ENCODE data around the gene TRIM56.
"Not testable (repeated sequence)": the region's sequence is repeated elsewhere in the genome, so short reads cannot be mapped to it uniquely, and the experiment has no call there.

TRIM56 gene

GRCh38 chr7:101075646-101076045 lies 9.6 kb upstream of the TRIM56 start:
- TF ChIP-seq CTCF (IDR thresholded peaks at IDR 0.05) = no peak
- no peak overlapping the region for H2AFZ ChIP-seq
- H3K4me3 ChIP-seq (ENCODE audit: low read depth, low read length) = no peak overlapping the region

GRCh38 chr7:101076183-101076582 lies 9.1 kb upstream of the TRIM56 start:
- H3K27me3 ChIP-seq (ENCODE audit: control insufficient read depth, insufficient read depth, low read length); H3K9me3 ChIP-seq (ENCODE audit: control insufficient read depth, low read length); H3K27ac ChIP-seq; H3K9ac ChIP-seq; H3K4me3 ChIP-seq (ENCODE audit: low read depth, low read length); H3K4me1 ChIP-seq; H3K4me2 ChIP-seq (ENCODE audit: low read length); H3K79me2 ChIP-seq; H3K36me3 ChIP-seq (ENCODE audit: control insufficient read depth, insufficient read depth, low read length); H2AFZ ChIP-seq: not testable (repeated sequence)

More at GRCh38 chr7:101075646-101076045, 9.6 kb upstream of the TRIM56 start:
- Histone ChIP-seq H3K9ac (no peak overlapping the region), H3K9me3 (ENCODE audit: control insufficient read depth, low read length) (no peaks in the 10 kb centered on the region), H3K4me1 (no peaks in the 10 kb centered on the region), H3K79me2 (no peaks in the 10 kb centered on the region), H3K27ac (no peak overlapping the region), H3K27me3 (ENCODE audit: control insufficient read depth, insufficient read depth, low read length) (no peaks in the 10 kb centered on the region), H3K4me2 (ENCODE audit: low read length) (no peak overlapping the region), H3K36me3 (ENCODE audit: control insufficient read depth, insufficient read depth, low read length) (no peaks in the 10 kb centered on the region)

- Histone ChIP-seq H3K4me3 (ENCODE audit: low read depth, low read length) (no peak overlapping the region), H3K36me3 (ENCODE audit: control insufficient read depth, insufficient read depth, low read length) (no peaks in the 10 kb centered on the region), H3K9ac (no peak overlapping the region), H3K9me3 (ENCODE audit: control insufficient read depth, low read length) (no peaks in the 10 kb centered on the region), H2AFZ (no peak overlapping the region), H3K27ac (no peak overlapping the region), H3K27me3 (ENCODE audit: control insufficient read depth, insufficient read depth, low read length) (no peaks in the 10 kb centered on the region), H3K4me1 (no peaks in the 10 kb centered on the region), H3K79me2 (no peaks in the 10 kb centered on the region), H3K4me2 (ENCODE audit: low read length) (no peak overlapping the region)
- TF ChIP-seq CTCF (IDR thresholded peaks at IDR 0.05) = peak; percentile 94
These were observed 7.8 kb upstream of the TRIM56 start for GRCh38 chr7:101077303-101078086.

GRCh38 chr7:101081432-101081831 lies 3.8 kb upstream of the TRIM56 start:
- Histone ChIP-seq H3K9ac (no peak overlapping the region), H3K4me1 (no peaks in the 10 kb centered on the region), H2AFZ (no peak overlapping the region), H3K9me3 (ENCODE audit: control insufficient read depth, low read length) (no peaks in the 10 kb centered on the region), H3K36me3 (ENCODE audit: control insufficient read depth, insufficient read depth, low read length) (no peaks in the 10 kb centered on the region), H3K79me2 (peaks cover under 1% of the 10 kb centered on the region), H3K4me2 (ENCODE audit: low read length) (no peak overlapping the region), H3K27me3 (ENCODE audit: control insufficient read depth, insufficient read depth, low read length) (no peaks in the 10 kb centered on the region), H3K27ac (no peak overlapping the region), H3K4me3 (ENCODE audit: low read depth, low read length) (no peak overlapping the region)
- no peak for TF ChIP-seq CTCF (IDR thresholded peaks at IDR 0.05)

- Histone ChIP-seq H3K4me3 (ENCODE audit: low read depth, low read length) (peak overlapping the region; percentile 76), H2AFZ (peak overlapping the region; percentile 92), H3K79me2 (peaks cover 2% of the 10 kb centered on the region), H3K9ac (no peak overlapping the region), H3K4me2 (ENCODE audit: low read length) (peak overlapping the region; percentile 99), H3K4me1 (no peaks in the 10 kb centered on the region), H3K27ac (peak overlapping the region; percentile 80), H3K36me3 (ENCODE audit: control insufficient read depth, insufficient read depth, low read length) (no peaks in the 10 kb centered on the region), H3K9me3 (ENCODE audit: control insufficient read depth, low read length) (no peaks in the 10 kb centered on the region), H3K27me3 (ENCODE audit: control insufficient read depth, insufficient read depth, low read length) (no peaks in the 10 kb centered on the region)
- no peak for TF ChIP-seq CTCF (IDR thresholded peaks at IDR 0.05)
These were observed 468 bp upstream of the TRIM56 start for GRCh38 chr7:101084865-101085161.
